MCF 10A (cell line): ENCODE results near the gene PRPS1. TPM values are rescaled to one million over a fixed set of nuclear protein-coding genes. Genes with fewer than 3 reads are reported as not detected.

Experiments used
- BruUV-seq: library from RNA; stranded (reverse); fragments of 400-500 nt; replicated peaks from 2 replicates; lab custom pipeline; 2021; lab: Mats Ljungman, UMichigan
- CTCF ChIA-PET: fragments of 300-600 bp; sonication (Branson Sonifier 250); formaldehyde crosslinking; extraction: SDS; loops from one replicate; lab custom pipeline; 2021; ENCODE audit warnings: antibody characterized with exemption, inconsistent platforms; lab: Yijun Ruan, JAX
- POLR2A ChIA-PET: fragments of 300-600, 350-650 bp; sonication (Branson Sonifier 250); formaldehyde crosslinking; extraction: SDS; loops from one replicate; lab custom pipeline; 2020; ENCODE audit warnings: antibody characterized with exemption, inconsistent platforms; lab: Yijun Ruan, JAX
- DNase-seq: peaks from one replicate; pipeline ENCODE4 v3.0.0-alpha.2; 2018; ENCODE audit not compliant: unreplicated experiment
- H3K27ac Mint-ChIP-seq: one replicate; pipeline ENCODE4 v1.8.0; 2022; ENCODE audit warnings: mild to moderate bottlenecking, low read depth, mixed read lengths; ENCODE audit not compliant: unreplicated experiment
- H3K27me3 Mint-ChIP-seq: one replicate; pipeline ENCODE4 v1.8.0; 2022; ENCODE audit warnings: mixed read lengths; ENCODE audit not compliant: insufficient read depth, unreplicated experiment
- H3K36me3 Mint-ChIP-seq: one replicate; pipeline ENCODE4 v1.8.0; 2022; ENCODE audit warnings: mild to moderate bottlenecking, moderate library complexity, mixed read lengths; ENCODE audit not compliant: insufficient read depth, unreplicated experiment
- H3K4me1 Mint-ChIP-seq: one replicate; pipeline ENCODE4 v1.8.0; 2022; ENCODE audit warnings: mixed read lengths; ENCODE audit not compliant: insufficient read depth, unreplicated experiment
- H3K4me3 Mint-ChIP-seq: one replicate; pipeline ENCODE4 v1.8.0; 2022; ENCODE audit warnings: mild to moderate bottlenecking, moderate library complexity, mixed read lengths; ENCODE audit not compliant: unreplicated experiment
- H3K9me3 Mint-ChIP-seq: one replicate; pipeline ENCODE4 v1.8.0; 2022; ENCODE audit warnings: mixed read lengths; ENCODE audit not compliant: unreplicated experiment
- CTCF ChIP-seq: fragments of 200-600 bp; IDR thresholded peaks from one replicate; pipeline ENCODE4 v1.8.0; 2022; ENCODE audit warnings: antibody characterized with exemption, mild to moderate bottlenecking; ENCODE audit not compliant: unreplicated experiment
- intact Hi-C: fragments of 100-400 bp; cut with micrococcal nuclease; formaldehyde crosslinking; loops from 2 replicates; pipeline ENCODE4 v1.14.1; 2022
- total RNA-seq: library from RNA; stranded (reverse); gene quantifications from 2 replicates; pipeline ENCODE4 v1.2.3, GENCODE V29; 2022

The PRPS1 gene
- total RNA-seq, 1 experiment from 2014 or later: 27.9 TPM

GRCh38 chrX:107691024-107691448, 62.7 kb downstream of the PRPS1 start:
- H3K27me3 Mint-ChIP-seq: peaks cover 73% of the 10 kb centered on the region
- no peaks in the 10 kb centered on the region for H3K4me1 Mint-ChIP-seq
- intact Hi-C loops: no loop called here
- no peak overlapping the region for H3K27ac Mint-ChIP-seq
- no peak overlapping the region for H3K4me3 Mint-ChIP-seq
- no peaks in the 10 kb centered on the region for H3K36me3 Mint-ChIP-seq
- ChIA-PET POLR2A (interaction anchor here (0.8 to 2.7 kb wide), 3 partner anchors 10 to 26 kb away, joined by 3 to 14 read pairs (median 3); no protein-coding TSS in a partner anchor), CTCF (interaction anchor here (1.1 kb wide), 1 partner anchor 47 kb away, joined by 3 read pairs; no protein-coding TSS in a partner anchor)
- H3K9me3 Mint-ChIP-seq: no peaks in the 10 kb centered on the region
- TF ChIP-seq CTCF: no peak
- peak; percentile 39 for DNase-seq
- BruUV-seq: no TSS peak

GRCh38 chrX:107699616-107700015, 71.3 kb downstream of the PRPS1 start:
- CTCF ChIA-PET: interaction anchor here (0.7 to 1.0 kb wide), 3 partner anchors 12 to 18 kb away, joined by 3 read pairs; no protein-coding TSS in a partner anchor
- DNase-seq: no peak
- H3K9me3 Mint-ChIP-seq: no peaks in the 10 kb centered on the region
- peak overlapping the region; percentile 46 for H3K27ac Mint-ChIP-seq
- BruUV-seq: no TSS peak
- POLR2A ChIA-PET: interaction anchor here (0.7 to 7.1 kb wide), 6 partner anchors 9 to 45 kb away, joined by 3 to 143 read pairs (median 31); no protein-coding TSS in a partner anchor
- H3K36me3 Mint-ChIP-seq: peaks cover 4% of the 10 kb centered on the region
- peaks cover 66% of the 10 kb centered on the region for H3K27me3 Mint-ChIP-seq
- peaks cover 16% of the 10 kb centered on the region for H3K4me1 Mint-ChIP-seq
- no peak for TF ChIP-seq CTCF
- H3K4me3 Mint-ChIP-seq: no peak overlapping the region
- intact Hi-C loops: no loop called here

- no peak for TF ChIP-seq CTCF
- H3K27ac Mint-ChIP-seq: peak overlapping the region; percentile 46
- H3K36me3 Mint-ChIP-seq: peaks cover 4% of the 10 kb centered on the region
- DNase-seq: peak; percentile 77
- H3K27me3 Mint-ChIP-seq: peaks cover 66% of the 10 kb centered on the region
- ChIA-PET CTCF (interaction anchor here (0.7 to 1.0 kb wide), 3 partner anchors 15 to 17 kb away, joined by 3 to 4 read pairs (median 3); no protein-coding TSS in a partner anchor), POLR2A (interaction anchor here (0.6 to 7.1 kb wide), 7 partner anchors 9 to 76 kb away, joined by 3 to 143 read pairs (median 14); partner anchors contain the start of gene NCBP2L)
- peak overlapping the region; percentile 19 for H3K4me3 Mint-ChIP-seq
- intact Hi-C loops: no loop called here
- BruUV-seq: no TSS peak
- H3K9me3 Mint-ChIP-seq: no peaks in the 10 kb centered on the region
- peaks cover 16% of the 10 kb centered on the region for H3K4me1 Mint-ChIP-seq
Measured at GRCh38 chrX:107700317-107700774, 72.0 kb downstream of the PRPS1 start.

Other genes with a start within 250 kb of the PRPS1 start
- gene FRMPD3, start 178.9 kb upstream of the PRPS1 start, total RNA-seq: not detected in 2 replicates
- 115 and 124 TPM in 2 replicates for gene TSC22D3, start 147.3 kb downstream of the PRPS1 start, total RNA-seq
- not detected in 2 replicates for gene NCBP2L, start 149.2 kb downstream of the PRPS1 start, total RNA-seq
- 12.1 and 15.6 TPM in 2 replicates for gene MID2, start 197.4 kb downstream of the PRPS1 start, total RNA-seq